GM18870 (cell line): ENCODE results near the gene DAP.
"Not testable (repeated sequence)": the region's sequence is repeated elsewhere in the genome, so short reads cannot be mapped to it uniquely, and the experiment has no call there.

Experiments used
- ATAC-seq: cut with Tn5 transposase; IDR thresholded peaks from one replicate; pipeline ENCODE4 v1.9.1; 2021; ENCODE audit warnings: moderate library complexity; ENCODE audit not compliant: unreplicated experiment

The DAP gene, protein sequence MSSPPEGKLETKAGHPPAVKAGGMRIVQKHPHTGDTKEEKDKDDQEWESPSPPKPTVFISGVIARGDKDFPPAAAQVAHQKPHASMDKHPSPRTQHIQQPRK

DNA sequence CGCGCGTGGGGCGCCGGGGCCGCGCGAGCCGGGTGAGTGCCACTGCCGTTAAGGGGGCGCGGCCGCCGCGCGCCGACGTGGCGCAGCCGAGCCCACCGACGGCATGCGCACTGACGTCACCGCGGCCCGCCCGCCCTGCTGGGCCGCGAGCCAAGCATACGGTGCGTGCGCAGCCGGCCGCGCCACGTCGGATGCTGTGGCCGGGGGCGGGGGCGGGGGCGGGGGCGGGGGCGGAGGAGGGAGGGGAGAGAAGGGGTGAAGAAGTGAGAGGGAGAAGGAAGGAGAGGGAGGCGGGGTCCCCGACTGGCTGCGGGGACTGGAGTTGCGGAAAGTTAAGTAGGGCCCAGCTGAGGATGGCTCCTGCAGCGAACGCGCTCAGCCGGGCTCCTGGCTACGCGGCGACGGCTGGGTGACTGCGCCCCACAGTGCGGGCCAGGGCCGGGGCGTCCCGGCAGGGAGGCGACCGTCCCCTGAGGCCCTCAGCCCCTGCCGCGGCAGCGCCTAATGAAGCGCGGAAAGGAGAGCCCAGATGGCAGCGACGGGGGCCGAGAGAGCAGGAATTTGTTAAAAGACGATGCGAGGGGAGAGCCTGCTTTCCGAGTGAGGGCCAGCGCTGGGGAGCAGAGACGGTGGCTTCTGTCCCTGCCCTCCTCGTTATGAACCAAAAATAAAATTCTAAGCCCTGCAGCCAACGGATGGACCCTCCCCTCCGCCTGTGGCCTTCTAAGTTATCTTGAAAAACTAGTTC, at the start of gene DAP:
TSS of gene DAP (minus strand) at position 50 of the 748 bp plus-strand sequence. CDS start 166 bp downstream, outside the sequence.
- ATAC-seq: peak; percentile 44

DNA sequence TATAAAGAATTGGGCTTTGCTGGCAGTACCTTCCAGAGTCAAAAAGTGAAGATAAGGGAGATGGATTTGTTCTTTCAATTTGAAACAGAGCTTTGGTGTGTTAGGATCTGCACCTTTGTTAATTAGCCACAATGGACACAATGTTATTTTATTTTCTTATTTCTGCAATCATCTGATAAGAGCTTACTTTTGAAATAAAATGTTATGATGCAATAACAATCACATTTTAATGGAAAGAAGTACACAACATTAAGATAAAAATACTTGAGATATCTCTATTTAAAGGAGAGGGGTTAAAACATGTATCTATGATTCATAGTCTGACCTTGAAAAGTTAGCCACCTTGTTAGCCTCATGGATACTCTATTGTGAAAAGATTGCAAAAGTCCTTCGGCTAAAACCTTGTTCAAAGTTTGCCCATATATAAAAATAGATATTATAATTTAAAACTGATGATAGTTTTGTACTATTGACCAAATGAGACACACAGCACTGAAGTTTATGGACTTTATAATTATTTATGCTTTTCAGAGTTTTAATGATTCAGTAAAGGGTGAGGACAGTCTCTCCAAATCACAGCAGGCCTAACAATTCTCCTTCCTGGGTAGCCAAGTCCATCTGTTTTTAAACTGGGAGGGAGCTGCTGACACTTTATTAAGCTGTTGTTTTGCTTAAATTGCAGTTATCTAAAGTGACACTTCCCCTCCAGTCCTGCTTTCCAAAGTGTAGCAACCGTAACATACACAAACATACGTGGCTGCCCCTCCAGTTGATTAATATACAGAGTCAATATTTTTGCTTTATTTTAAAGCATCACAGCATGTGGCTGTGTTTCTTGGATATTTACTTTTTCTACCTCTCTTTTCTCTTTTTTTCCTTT, 47.6 kb upstream of the DAP start:
- no peak for ATAC-seq

DNA sequence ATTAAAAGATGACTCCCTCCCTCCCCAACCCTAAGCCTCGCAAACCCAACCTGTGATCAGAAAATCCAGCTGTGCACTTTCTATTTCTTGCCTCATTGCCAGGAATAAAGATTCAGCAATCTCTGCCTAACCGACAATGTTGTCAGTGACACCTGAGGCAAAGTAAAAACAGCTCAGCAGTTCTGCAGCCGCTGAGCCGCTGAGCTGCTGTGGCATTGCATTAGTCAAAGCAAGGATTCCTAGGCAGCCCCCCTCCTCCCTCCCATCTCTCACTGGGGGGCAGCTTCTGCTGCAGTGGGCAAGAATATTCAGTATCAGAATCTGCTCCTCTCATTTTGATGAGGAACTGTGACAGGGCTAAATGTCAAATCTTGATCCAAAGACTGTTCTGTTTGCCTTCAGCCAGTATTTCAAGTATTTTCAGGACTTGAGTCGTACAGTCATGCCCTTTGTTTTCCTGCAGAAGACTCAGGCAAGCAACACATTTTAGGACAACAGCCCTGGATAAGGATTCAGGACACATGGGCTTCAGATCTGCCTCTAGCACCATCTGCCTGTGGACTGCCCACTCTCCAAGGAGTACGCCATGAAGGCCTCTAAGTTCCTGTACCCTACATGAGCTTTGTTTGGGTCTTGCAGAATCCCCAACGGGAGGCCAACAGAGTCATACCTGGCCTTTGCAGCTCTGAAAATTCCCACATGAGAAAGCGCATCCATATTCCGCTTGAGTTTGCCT, 41.1 kb upstream of the DAP start:
- ATAC-seq: no peak

DNA sequence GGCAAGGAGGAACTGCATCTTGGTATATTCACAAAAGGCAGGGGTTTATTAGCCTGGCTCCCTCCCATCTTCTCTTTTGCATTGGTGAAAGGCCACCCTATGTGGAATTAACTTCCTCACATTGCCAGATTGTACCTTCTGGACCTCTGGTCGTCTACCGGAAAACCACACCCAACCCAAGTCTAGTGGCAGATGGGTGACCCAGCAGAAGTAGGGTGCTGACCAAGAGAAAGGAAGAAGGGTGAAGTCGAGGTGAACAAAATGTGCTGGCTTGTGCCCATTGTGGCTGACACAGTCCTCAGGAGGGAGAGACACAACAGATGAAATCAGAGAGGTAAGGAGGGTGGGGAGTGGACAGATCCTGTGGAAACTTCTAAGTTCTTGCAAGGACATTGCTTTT, 39.8 kb upstream of the DAP start:
- ATAC-seq: no peak

DNA sequence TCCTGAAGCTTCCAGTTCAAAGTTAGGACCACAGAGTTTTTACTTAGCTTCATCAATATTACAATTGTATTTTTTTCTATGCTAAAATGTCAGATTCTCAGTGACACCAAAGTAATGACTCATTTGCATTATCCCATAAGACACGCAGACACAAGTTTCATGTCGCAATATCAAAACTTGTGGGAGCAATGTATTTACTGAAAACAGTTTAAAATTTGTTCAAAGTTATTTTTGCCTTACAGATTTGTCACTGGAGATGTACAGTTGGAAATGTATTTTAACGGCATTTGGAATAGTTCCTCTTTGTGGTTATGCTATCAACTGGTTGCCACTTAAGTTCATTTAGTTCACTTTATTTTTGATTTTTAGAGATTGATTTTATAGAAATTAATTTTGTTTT, 36.2 kb upstream of the DAP start:
- no peak for ATAC-seq

DNA sequence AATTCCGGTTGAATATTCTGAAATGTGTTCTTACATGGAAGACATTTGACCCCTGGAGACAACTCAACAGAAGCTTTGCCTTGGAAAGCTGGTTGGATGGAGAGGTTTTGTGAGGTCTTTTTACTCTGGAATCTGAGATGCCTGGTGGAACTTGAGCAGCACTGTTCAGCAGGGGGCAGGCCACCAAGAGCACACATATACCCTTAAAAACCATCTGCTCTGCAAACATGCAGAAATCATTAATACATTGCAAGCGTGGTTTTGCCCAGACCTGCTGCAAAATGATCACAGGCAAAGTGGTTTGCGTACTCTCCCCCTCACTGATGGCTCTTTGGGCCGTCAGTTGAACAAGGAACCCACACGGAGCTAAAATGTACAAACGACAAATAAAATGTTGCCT, 32.8 kb upstream of the DAP start:
- ATAC-seq: no peak

DNA sequence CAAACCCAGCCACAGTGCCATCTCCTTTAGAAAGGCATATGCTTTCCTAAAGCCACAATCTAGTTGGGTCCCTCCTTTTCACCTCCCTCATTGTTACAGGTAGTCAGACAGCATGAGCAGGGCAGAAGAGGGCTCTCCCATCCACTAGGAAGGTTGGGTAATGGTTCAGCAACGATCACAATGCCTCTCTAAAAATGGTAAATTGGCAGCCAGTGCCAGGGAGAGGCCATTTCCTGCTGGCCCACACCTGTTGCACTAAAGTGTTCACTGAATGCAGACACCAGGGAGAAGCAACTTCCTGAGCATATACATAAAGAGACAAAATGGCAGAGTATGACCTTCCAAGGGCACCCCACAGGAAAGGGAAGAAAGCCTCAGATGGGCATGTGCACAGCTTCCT, 31.3 kb upstream of the DAP start:
- no peak for ATAC-seq

DNA sequence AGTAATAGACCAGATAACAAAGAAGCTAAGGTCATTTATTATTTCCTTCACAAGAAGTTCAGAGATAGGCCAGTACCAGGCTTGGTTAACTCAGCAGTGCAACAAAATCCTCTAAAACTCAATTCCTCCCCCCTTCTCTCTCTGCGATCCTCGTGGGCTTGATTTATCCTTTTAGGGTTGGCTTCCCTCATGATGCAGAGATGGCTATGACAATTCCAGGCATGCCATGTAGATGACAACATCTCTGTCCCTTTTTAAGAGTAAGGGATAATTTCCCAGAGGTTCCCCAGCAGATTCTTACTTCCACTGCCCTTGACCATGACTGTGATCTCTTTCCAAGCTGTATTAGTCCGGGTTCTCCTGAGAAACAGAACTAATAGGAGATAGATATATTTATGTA, 28.7 kb upstream of the DAP start:
- ATAC-seq: no peak

DNA sequence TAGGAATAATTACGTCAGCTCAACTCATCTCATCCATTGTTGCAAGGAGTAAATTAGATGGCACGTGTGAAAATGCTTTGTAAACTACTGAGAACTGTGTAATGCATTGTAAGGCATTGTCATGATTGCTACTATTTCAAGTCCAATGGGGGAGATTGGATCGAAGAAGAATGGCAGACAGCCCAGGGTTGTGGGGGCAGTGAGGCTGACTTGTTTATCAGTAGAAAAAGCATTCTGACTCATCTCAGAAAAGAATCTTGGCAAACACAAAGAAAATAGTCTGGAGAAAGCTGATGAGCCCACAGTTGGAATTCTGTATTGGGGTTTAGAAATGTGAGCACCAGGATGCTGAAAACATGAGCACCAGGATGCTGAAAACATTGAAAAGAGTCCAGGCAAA, 28.0 kb upstream of the DAP start:
- ATAC-seq: no peak

DNA sequence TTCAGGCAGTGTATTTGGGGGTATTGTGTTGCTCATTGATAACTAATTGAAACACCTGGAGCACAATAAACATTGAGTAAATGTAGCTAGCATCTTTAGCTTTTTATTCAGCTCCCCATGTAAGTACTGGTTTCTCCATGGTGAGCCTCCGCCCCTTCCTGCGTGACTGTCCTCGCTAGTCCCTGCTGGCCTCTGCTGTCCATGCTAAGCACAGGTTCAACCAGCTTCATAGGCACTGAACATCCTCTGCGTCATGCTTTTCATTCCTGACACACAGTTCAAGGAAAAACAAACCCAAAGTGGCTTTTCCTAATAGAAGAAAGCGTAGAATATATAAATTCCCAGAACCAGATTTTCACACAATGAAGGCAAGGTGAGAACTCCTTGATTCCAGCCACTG, 27.3 kb upstream of the DAP start:
- no peak for ATAC-seq

DNA sequence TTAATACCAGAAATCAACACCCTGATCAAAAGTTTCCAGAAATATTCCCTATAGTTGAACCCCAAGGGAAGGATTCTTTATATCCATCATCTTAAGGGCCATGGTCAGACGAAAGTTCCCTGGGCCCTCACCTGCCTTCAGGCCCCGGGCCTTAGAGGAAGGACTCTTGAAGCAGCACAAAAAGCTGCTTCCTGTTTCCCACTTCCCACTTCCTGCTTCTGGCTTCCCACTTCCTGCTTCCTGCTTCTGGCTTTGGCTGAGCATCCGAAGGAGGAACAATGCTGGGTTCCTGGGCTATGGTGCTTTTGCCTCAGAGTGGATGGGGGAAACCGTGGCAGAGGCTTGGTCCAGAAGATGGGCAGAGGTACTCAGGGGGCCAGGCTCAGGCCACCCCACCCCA, 25.8 kb upstream of the DAP start:
- no peak for ATAC-seq

DNA sequence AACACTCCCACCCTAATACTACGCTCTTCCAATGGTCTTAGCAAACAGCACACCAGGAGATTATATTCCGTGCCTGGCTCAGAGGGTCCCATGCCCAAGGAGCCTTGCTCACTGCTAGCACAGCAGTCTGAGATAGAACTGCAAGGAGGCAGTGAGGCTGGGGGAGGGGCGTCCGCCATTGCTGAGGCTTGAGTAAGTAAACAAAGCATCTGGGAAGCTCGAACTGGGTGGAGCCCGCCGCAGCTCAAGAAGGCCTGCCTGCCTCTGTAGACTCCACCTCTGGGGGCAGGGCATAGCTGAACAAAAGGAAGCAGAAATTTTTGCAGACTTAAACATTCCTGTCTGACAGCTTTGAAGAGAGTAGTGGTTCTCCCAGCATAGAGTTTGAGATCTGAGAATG, 19.2 kb upstream of the DAP start:
- ATAC-seq: not testable (repeated sequence)

DNA sequence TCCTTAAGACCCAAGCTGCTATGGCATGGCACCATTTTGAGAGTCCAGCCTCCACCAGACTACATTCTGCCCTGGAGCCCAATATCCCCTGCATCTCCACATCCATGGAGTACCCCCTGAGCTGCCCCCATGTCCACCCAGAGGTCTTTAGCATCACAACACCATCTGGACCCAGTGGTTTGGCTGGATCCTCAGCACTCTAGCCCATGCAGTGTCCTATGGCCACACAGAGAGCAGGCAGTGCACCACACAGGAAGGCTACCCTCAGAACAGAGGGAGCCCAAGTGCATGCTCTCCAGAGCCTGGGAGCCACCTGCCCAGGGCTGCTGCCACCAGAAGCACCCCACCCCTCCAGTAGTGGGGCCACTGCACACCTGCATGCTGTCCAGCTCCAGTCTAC, 18.6 kb upstream of the DAP start:
- no peak for ATAC-seq

DNA sequence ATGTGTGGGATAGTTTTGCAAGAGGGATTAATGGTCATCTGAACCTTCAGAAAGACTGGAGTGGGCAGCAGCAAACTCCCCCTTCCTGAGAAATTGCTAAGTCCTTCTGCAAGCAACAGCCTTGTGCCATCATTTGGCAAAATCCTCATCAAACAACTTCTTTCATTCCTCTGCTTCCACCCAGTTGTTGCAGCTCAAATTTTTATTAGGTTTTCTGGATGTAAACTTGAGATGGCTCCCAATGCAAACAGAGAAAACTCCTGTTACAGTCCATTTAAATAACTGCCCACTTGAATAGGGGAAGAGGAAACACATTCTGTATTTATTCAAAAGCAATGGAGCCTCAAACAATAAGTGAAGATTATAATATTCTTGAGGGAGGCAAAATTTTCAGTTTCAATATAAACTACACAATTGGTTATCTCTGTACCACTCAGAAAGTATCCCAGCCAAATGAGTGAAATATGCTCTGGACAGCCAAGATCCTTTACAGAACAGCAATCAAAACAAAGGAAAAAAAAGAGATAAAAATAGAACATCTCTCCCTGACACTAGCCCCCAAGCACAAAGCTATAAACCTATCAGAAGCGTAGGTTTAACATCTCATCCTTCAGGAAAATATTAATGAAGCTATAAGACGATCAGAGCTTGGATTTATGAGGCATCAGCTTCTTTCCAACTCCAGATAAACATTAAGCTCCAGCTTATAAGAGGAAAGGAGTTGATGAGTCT, 17.3 kb upstream of the DAP start:
- ATAC-seq: no peak

DNA sequence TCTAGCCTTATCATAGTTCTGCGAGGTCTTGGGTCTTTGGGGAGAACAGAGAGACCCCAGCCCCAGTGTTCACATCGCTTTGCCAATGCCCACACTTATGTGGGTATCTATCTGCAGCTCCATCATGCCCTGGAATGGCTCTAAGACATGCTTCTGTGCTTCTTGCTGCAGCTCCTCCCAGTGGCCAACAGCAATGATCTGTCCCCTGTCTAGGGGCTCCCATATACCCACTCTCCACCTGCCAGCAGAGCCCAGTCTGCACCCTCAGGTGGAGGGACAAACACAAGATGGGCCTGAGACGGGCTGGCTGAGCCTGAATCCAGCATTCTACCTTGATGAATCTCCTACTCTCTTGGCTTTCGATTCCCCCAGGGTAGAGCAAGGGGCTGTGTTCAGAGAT, 14.6 kb upstream of the DAP start:
- no peak for ATAC-seq

DNA sequence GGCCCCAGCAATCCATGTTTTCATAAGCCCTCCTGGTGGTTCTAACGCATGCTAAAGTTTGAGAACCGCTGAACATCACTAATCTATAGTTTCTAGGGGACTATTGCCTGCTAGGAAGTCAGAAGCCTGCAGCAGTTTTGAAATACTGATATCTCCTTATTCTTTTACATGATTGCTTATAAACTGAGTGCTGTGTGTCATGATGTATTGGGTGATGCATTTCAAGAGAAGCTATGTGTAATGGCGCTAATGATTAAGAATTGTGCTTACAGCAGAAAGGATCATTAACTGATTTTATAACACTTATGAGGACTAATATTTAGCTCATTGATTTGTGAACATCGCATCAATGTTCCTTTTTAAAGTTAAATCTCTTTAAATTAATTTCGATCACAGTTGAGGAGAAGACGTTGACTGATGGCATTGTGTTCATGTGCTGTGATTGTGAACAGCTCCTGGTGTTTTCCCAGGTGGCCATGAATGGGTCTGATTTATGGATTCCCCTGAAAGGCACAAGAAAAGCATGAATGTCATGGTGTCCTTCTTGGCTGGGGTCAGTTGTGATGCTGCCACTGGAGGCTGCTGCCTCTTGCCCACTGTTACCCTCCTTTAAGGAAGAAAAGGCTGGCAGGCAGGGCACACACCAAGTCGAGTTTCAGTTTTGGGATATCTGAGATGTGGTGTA, 12.0 kb upstream of the DAP start:
- ATAC-seq: no peak

DNA sequence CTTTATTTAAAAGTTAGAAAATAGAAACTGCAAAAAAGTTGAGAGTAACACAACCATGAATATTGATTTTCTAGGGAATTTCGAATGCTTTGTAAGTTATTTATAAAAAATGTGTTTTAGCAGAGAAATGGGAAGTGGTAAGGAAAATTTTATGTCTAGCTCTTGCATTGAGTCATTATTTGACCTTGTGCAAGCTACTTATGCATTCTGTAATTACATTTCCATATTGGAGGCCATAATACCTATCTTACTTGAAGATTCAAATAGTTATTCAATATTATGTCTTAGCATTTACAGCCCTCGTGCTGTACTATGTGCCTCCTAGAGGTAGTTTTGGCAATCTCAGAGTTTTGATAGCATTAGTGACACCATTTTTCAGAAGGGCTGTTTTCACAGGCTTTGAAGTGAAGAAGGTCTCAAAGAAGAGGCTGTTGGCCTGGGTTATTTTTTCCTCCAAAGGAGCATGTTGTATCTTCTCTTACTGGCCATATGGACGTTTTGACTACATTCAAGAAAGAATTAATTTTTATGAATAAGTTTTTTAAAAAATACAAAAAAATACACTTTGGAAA, 7.4 kb upstream of the DAP start:
- ATAC-seq: no peak

DNA sequence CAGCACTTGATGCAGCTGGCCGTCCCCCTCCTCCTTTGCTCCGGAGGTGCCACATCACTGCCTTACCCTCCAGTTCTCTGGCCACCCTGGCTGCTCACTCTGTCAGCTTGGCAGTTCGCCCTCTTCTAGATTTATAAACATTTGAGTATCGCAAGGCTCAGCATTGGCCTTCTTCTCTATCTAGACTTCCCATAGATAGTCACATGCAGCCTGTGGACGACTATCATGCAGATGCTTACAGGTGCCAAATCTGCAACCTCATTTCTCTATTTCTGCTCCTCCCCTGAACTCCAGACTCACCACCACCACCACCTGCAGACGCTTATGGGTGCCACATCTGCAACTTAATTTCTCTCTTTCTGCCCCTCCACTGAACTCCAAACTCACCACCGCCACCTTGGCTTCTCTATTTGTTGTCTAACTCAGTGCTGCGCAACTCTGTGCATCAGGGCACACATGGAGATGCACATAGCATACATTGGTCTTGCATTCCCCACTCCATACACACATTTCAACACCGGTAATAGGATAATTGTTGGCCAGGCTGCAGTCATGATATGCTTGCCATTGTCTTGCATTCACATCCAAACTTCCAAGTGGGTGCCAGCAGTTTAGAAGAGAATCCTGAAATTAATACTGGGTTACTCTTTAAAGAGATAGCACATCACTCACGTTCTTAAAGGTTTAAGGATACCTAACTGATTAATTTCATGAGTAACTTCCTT, 1.9 kb upstream of the DAP start:
- ATAC-seq: no peak
